H9 (cell line): ENCODE measurements around the gene LINGO1. TPM values are rescaled to one million over a fixed set of nuclear protein-coding genes. Genes with fewer than 3 reads are reported as not detected.

Experiments
- DNase-seq: peaks from one replicate; pipeline ENCODE4 v3.0.0-alpha.2; 2017
- H2AFZ ChIP-seq: one replicate; pipeline ENCODE4 v1.6.1; 2013; ENCODE audit warnings: mild to moderate bottlenecking, low read length, control low read depth, moderate library complexity
- H2AK5ac ChIP-seq: 2 replicates; pipeline ENCODE4 v1.6.1; 2013; ENCODE audit warnings: low read length, control low read depth, mixed read lengths; ENCODE audit not compliant: insufficient read length
- H2BK120ac ChIP-seq: one replicate; pipeline ENCODE4 v1.6.1; 2013; ENCODE audit warnings: low read depth, mild to moderate bottlenecking, low read length, control low read depth, inconsistent platforms; ENCODE audit not compliant: poor library complexity, severe bottlenecking
- H2BK12ac ChIP-seq: 2 replicates; pipeline ENCODE4 v1.6.1; 2013; ENCODE audit warnings: low read length, control low read depth, mixed read lengths, low read depth; ENCODE audit not compliant: insufficient read length
- H2BK15ac ChIP-seq: 2 replicates; pipeline ENCODE4 v1.6.1; 2013; ENCODE audit warnings: low read depth, low read length, control low read depth
- H2BK20ac ChIP-seq: one replicate; pipeline ENCODE4 v1.6.1; 2013; ENCODE audit warnings: low read depth, mild to moderate bottlenecking, low read length, control low read depth, inconsistent platforms; ENCODE audit not compliant: poor library complexity, severe bottlenecking
- H2BK5ac ChIP-seq: 2 replicates; pipeline ENCODE4 v1.6.1; 2013; ENCODE audit warnings: low read length, control low read depth, mixed read lengths; ENCODE audit not compliant: insufficient read length
- H3K14ac ChIP-seq: 2 replicates; pipeline ENCODE4 v1.6.1; 2013; ENCODE audit warnings: low read length, control low read depth; ENCODE audit not compliant: insufficient read depth
- H3K18ac ChIP-seq: 2 replicates; pipeline ENCODE4 v1.6.1; 2013; ENCODE audit warnings: low read depth, mild to moderate bottlenecking, mixed read lengths, low read length, control low read depth; ENCODE audit not compliant: insufficient read length
- H3K23ac ChIP-seq: 2 replicates; pipeline ENCODE4 v1.6.1; 2013; ENCODE audit warnings: low read length, control low read depth, mixed read lengths, low read depth; ENCODE audit not compliant: insufficient read length
- H3K23me2 ChIP-seq: 2 replicates; pipeline ENCODE4 v1.6.1; 2013; ENCODE audit warnings: low read depth, mild to moderate bottlenecking, mixed read lengths, low read length, control low read depth; ENCODE audit not compliant: insufficient read length, poor library complexity, severe bottlenecking
- H3K27ac ChIP-seq: 2 replicates; pipeline ENCODE4 v1.5.1; 2013; ENCODE audit warnings: low read length, control low read depth, mixed read lengths, low read depth; ENCODE audit not compliant: insufficient read length
- H3K27me3 ChIP-seq: 2 replicates; pipeline ENCODE4 v1.6.1; 2013; ENCODE audit warnings: low read length, control low read depth, inconsistent platforms; ENCODE audit not compliant: insufficient read depth
- H3K4ac ChIP-seq: 2 replicates; pipeline ENCODE4 v1.6.1; 2013; ENCODE audit warnings: low read depth, mild to moderate bottlenecking, control low read depth, inconsistent platforms, low read length, moderate library complexity
- H3K4me1 ChIP-seq: 2 replicates; pipeline ENCODE4 v1.6.1; 2013; ENCODE audit warnings: low read length, control low read depth, inconsistent platforms; ENCODE audit not compliant: insufficient read depth
- H3K4me2 ChIP-seq: 2 replicates; pipeline ENCODE4 v1.6.1; 2013; ENCODE audit warnings: low read length, control low read depth, mixed read lengths; ENCODE audit not compliant: insufficient read length, insufficient read depth
- H3K56ac ChIP-seq: 2 replicates; pipeline ENCODE4 v1.6.1; 2013; ENCODE audit warnings: low read depth, mild to moderate bottlenecking, mixed read lengths, low read length, control low read depth; ENCODE audit not compliant: insufficient read length
- H3K79me1 ChIP-seq: 2 replicates; pipeline ENCODE4 v1.6.1; 2013; ENCODE audit warnings: low read depth, mild to moderate bottlenecking, moderate library complexity, low read length, control low read depth, inconsistent platforms; ENCODE audit not compliant: insufficient read depth, poor library complexity, severe bottlenecking
- H3K79me2 ChIP-seq: 2 replicates; pipeline ENCODE4 v1.6.1; 2013; ENCODE audit warnings: low read length, control low read depth, inconsistent platforms; ENCODE audit not compliant: insufficient read depth
- H3K9ac ChIP-seq: 2 replicates; pipeline ENCODE4 v1.6.1; 2013; ENCODE audit warnings: low read length, control low read depth, mixed read lengths; ENCODE audit not compliant: insufficient read length; ENCODE audit errors: extremely low read depth
- H3K9me3 ChIP-seq: one replicate; pipeline ENCODE4 v1.6.1; 2013; ENCODE audit warnings: low read depth, low read length, inconsistent platforms; ENCODE audit not compliant: control insufficient read depth
- H3T11ph ChIP-seq: one replicate; pipeline ENCODE4 v1.6.1; 2013; ENCODE audit warnings: mild to moderate bottlenecking, low read length, control low read depth, inconsistent platforms
- H4K20me1 ChIP-seq: one replicate; pipeline ENCODE4 v1.6.1; 2013; ENCODE audit not compliant: control insufficient read depth, insufficient read length, insufficient read depth
- H4K5ac ChIP-seq: 2 replicates; pipeline ENCODE4 v1.6.1; 2013; ENCODE audit warnings: low read depth, mild to moderate bottlenecking, mixed read lengths, low read length, control low read depth; ENCODE audit not compliant: insufficient read length
- H4K8ac ChIP-seq: replicated peaks from 2 replicates; pipeline ENCODE4 v1.6.1; 2013; ENCODE audit warnings: low read length, control low read depth, mixed read lengths, low read depth; ENCODE audit not compliant: insufficient read length
- H4K91ac ChIP-seq: 2 replicates; pipeline ENCODE4 v1.6.1; 2013; ENCODE audit warnings: low read depth, mild to moderate bottlenecking, moderate library complexity, mixed read lengths, low read length, control low read depth; ENCODE audit not compliant: insufficient read length
- H3K27ac Mint-ChIP-seq, 3 experiments: 2 replicates in 2 of 3; 3 replicates in 1 of 3; pipeline ENCODE4 v1.8.0; 2020 to 2021; ENCODE audit warnings: mixed read lengths in 3 of 3, mild to moderate bottlenecking in 1 of 3, moderate library complexity in 1 of 3
- H3K27me3 Mint-ChIP-seq: 2 replicates; pipeline ENCODE4 v1.8.0; 2021; ENCODE audit warnings: low read depth, mild to moderate bottlenecking, moderate library complexity, mixed read lengths
- H3K36me3 Mint-ChIP-seq, 3 experiments: 2 replicates in 2 of 3; 3 replicates in 1 of 3; pipeline ENCODE4 v1.8.0; 2020 to 2021; ENCODE audit warnings: low read depth in 3 of 3, mixed read lengths in 3 of 3; ENCODE audit not compliant: insufficient read depth in 1 of 3
- H3K4me1 Mint-ChIP-seq, 2 experiments: 2 replicates each; pipeline ENCODE4 v1.8.0; 2020; ENCODE audit warnings: mixed read lengths in 2 of 2
- H3K4me3 Mint-ChIP-seq, 2 experiments: 2 replicates in 1 of 2; 3 replicates in 1 of 2; pipeline ENCODE4 v1.8.0; 2020 to 2021; ENCODE audit warnings: mild to moderate bottlenecking in 2 of 2, mixed read lengths in 2 of 2, moderate library complexity in 1 of 2
- H3K9me3 Mint-ChIP-seq, 2 experiments: 2 replicates in 1 of 2; 3 replicates in 1 of 2; pipeline ENCODE4 v1.8.0; 2020; ENCODE audit warnings: mild to moderate bottlenecking in 2 of 2, mixed read lengths in 2 of 2, moderate library complexity in 1 of 2
- CTCF ChIP-seq: fragments of 200-600 bp; sonication (generic); conservative IDR thresholded peaks from 3 replicates; pipeline ENCODE4 v1.8.0; 2021; ENCODE audit warnings: antibody characterized with exemption, mild to moderate bottlenecking
- WGBS: extraction: QIAGEN DNeasy Blood & Tissue Kit; methylation state at CpG from one replicate; pipeline ENCODE4 v1.1.7; 2013; ENCODE audit warnings: missing lambda C conversion rate, low lambda C conversion rate, mixed read lengths; ENCODE audit not compliant: insufficient read length; ENCODE audit errors: extremely low coverage; 5-methylcytosine and 5-hydroxymethylcytosine counted together
- total RNA-seq: library from RNA; stranded (reverse); gene quantifications from 2 replicates; pipeline ENCODE4 v1.2.1, GENCODE V29; 2021

Gene LINGO1
- total RNA-seq, 1 experiment from 2014 or later: 41.6 TPM

DNA sequence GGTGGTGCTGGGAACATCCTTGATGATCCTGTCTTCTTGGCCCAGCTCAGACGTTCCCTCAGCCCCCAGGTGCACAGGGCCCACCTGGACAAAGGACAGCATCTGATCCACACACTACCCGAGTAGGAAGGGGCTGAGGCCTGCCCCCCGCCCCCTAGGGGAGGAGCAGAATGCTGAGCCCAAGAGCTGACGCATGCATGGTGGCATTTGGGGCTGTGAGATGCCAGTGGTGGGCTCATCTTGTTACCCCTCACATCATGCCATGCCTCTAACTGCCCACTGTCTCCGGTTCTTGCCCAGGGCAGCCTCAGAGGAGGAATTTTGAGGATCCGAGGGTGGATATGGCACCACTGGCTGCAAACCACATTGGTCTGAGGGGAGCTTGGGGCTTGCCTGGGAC, 61.5 kb downstream of the LINGO1 start:
- TF ChIP-seq CTCF: no peak
- H3K9me3 ChIP-seq: no peaks in the 10 kb centered on the region
- H4K91ac ChIP-seq: no peak overlapping the region
- H3K4me3 Mint-ChIP-seq: no peak overlapping the region
- no peak overlapping the region for H3K4ac ChIP-seq
- no peak overlapping the region for H3K18ac ChIP-seq
- no peak for DNase-seq
- no peaks in the 10 kb centered on the region for H3K79me1 ChIP-seq
- H3K23ac ChIP-seq: no peak overlapping the region
- H2AK5ac ChIP-seq: no peak overlapping the region
- H2BK12ac ChIP-seq: no peak overlapping the region
- no peak overlapping the region; a peak in 1 of 7 replicates for H3K27ac Mint-ChIP-seq
- WGBS: no CpG with 5 or more reads among the region's 6 CpGs
- H2BK20ac ChIP-seq: no peak overlapping the region
- no peak overlapping the region for H2BK15ac ChIP-seq
- no peak overlapping the region for H3T11ph ChIP-seq
- H3K9me3 Mint-ChIP-seq: no peaks in the 10 kb centered on the region
- no peak overlapping the region for H2AFZ ChIP-seq
- peaks cover 10% of the 10 kb centered on the region for H3K27me3 Mint-ChIP-seq
- no peak overlapping the region for H4K5ac ChIP-seq
- no peak overlapping the region for H3K14ac ChIP-seq
- no peaks in the 10 kb centered on the region for H3K79me2 ChIP-seq
- no peak overlapping the region for H3K56ac ChIP-seq
- H4K20me1 ChIP-seq: no peaks in the 10 kb centered on the region
- 0 out of 2 replicates have a peak, but pooled peaks cover 3% of the 10 kb centered on the region for H3K4me1 ChIP-seq
- H3K4me2 ChIP-seq: no peak overlapping the region
- H3K27me3 ChIP-seq: no peaks in the 10 kb centered on the region
- no peaks in the 10 kb centered on the region for H3K23me2 ChIP-seq
- peaks cover 34% of the 10 kb centered on the region in 2 experiments for H3K4me1 Mint-ChIP-seq
- H3K36me3 Mint-ChIP-seq: no peaks in the 10 kb centered on the region
- H3K27ac ChIP-seq: no peak overlapping the region
- H4K8ac ChIP-seq: no peak overlapping the region
- H2BK120ac ChIP-seq: no peak overlapping the region
- no peak overlapping the region for H2BK5ac ChIP-seq
- H3K9ac ChIP-seq: no peak overlapping the region
